Upper lobe of right lung (tissue), 1 donor: ENCODE measurements around the gene RBMXL2. TPM values are rescaled to one million over a fixed set of nuclear protein-coding genes. Genes with fewer than 3 reads are reported as not detected.

Experiments
- ATAC-seq: fragments of 200-7000 bp; cut with Tn5 transposase; one replicate; pipeline ENCODE4 v1.9.1; 2020; ENCODE audit warnings: mild to moderate bottlenecking, moderate library complexity
- DNase-seq: peaks from one replicate; pipeline ENCODE4 v3.0.0-alpha.2; 2020
- H3K27ac ChIP-seq: fragments of 200-600 bp; one replicate; pipeline ENCODE4 v1.8.0; 2022
- H3K27me3 ChIP-seq: fragments of 200-600 bp; one replicate; pipeline ENCODE4 v1.8.0; 2022; ENCODE audit warnings: mild to moderate bottlenecking
- H3K36me3 ChIP-seq: fragments of 200-600 bp; one replicate; pipeline ENCODE4 v1.8.0; 2022
- H3K4me1 ChIP-seq: fragments of 200-600 bp; one replicate; pipeline ENCODE4 v1.8.0; 2022
- H3K4me3 ChIP-seq: fragments of 200-600 bp; one replicate; pipeline ENCODE4 v1.8.0; 2022; ENCODE audit warnings: mild to moderate bottlenecking
- H3K9me3 ChIP-seq: fragments of 200-600 bp; one replicate; pipeline ENCODE4 v1.8.0; 2022
- CTCF ChIP-seq: fragments of 200-600 bp; IDR thresholded peaks from one replicate; pipeline ENCODE4 v1.8.0; 2022; ENCODE audit warnings: antibody characterized with exemption
- intact Hi-C: fragments of 100-400 bp; cut with DNase I; formaldehyde crosslinking; loops from one replicate; pipeline ENCODE4 v1.11.0; 2022
- long read RNA-seq: library from polyadenylated mRNA; unstranded; transcript quantifications from one replicate; pipeline ENCODE4 v2.0.0, GENCODE V29; 2021
- total RNA-seq: library from RNA; stranded (reverse); fragmentation: NEBNext Ultra II Directional; extraction: Animal tissue kit (Norgen Biotek cat#: 25700); gene quantifications from one replicate; pipeline ENCODE4 v1.2.1, GENCODE V29; 2021
- donor health status: DM: no; HTN: yes; CAD: no; lungs with severe emphysema.

RBMXL2 gene
- total RNA-seq, result not detected
- long read RNA-seq, result 0 reads

GRCh38 chr11:7088921-7089320 lies at the start of gene RBMXL2:
TSS of gene RBMXL2 (plus strand) at chr11:7088998. CDS start at chr11:7089121, 123 bp downstream.
- intact Hi-C loops, result no loop called here
- no peak for ATAC-seq
- Histone ChIP-seq H3K4me3 (no peak within 1 kb of the TSS), H3K9me3 (no peaks in the 10 kb centered on the region), H3K36me3 (no peaks in the 10 kb centered on the region), H3K4me1 (no peaks in the 10 kb centered on the region), H3K27ac (no peak within 1 kb of the TSS), H3K27me3 (peaks cover 5% of the 10 kb centered on the region)
- DNase-seq, result no peak
- TF ChIP-seq CTCF, result no peak

GRCh38 chr11:7046474-7047175 lies 42.2 kb upstream of the RBMXL2 start:
- no peaks in the 10 kb centered on the region for H3K36me3 ChIP-seq
- DNase-seq, result no peak
- no peak for ATAC-seq
- H3K27me3 ChIP-seq, result no peaks in the 10 kb centered on the region
- H3K4me3 ChIP-seq, result no peak overlapping the region
- no peaks in the 10 kb centered on the region for H3K9me3 ChIP-seq
- H3K27ac ChIP-seq, result no peak overlapping the region
- intact Hi-C loops, result no loop called here
- no peaks in the 10 kb centered on the region for H3K4me1 ChIP-seq
- no peak for TF ChIP-seq CTCF

GRCh38 chr11:7050191-7050590 lies 38.6 kb upstream of the RBMXL2 start:
- intact Hi-C loops, result no loop called here
- no peak for DNase-seq
- no peak for ATAC-seq
- Histone ChIP-seq H3K4me3 (no peak overlapping the region), H3K36me3 (no peaks in the 10 kb centered on the region), H3K9me3 (no peaks in the 10 kb centered on the region), H3K27ac (no peak overlapping the region), H3K27me3 (no peaks in the 10 kb centered on the region), H3K4me1 (no peaks in the 10 kb centered on the region)
- TF ChIP-seq CTCF, result no peak

GRCh38 chr11:7056828-7057513 lies 31.8 kb upstream of the RBMXL2 start:
- ATAC-seq, result no peak
- no peak overlapping the region for H3K4me3 ChIP-seq
- H3K36me3 ChIP-seq, result no peaks in the 10 kb centered on the region
- TF ChIP-seq CTCF, result no peak
- intact Hi-C loops, result no loop called here
- H3K9me3 ChIP-seq, result no peaks in the 10 kb centered on the region
- peaks cover 7% of the 10 kb centered on the region for H3K4me1 ChIP-seq
- H3K27me3 ChIP-seq, result no peaks in the 10 kb centered on the region
- peak overlapping the region; percentile 34 for H3K27ac ChIP-seq
- DNase-seq, result no peak

GRCh38 chr11:7057641-7058040 lies 31.2 kb upstream of the RBMXL2 start:
- intact Hi-C loops, result no loop called here
- H3K27ac ChIP-seq, result peak overlapping the region; percentile 34
- no peak for TF ChIP-seq CTCF
- peaks cover 7% of the 10 kb centered on the region for H3K4me1 ChIP-seq
- H3K27me3 ChIP-seq, result no peaks in the 10 kb centered on the region
- H3K4me3 ChIP-seq, result no peak overlapping the region
- DNase-seq (no peak), ATAC-seq (no peak)
- H3K36me3 ChIP-seq, result no peaks in the 10 kb centered on the region
- no peaks in the 10 kb centered on the region for H3K9me3 ChIP-seq
